Peyer's patch (tissue), 4 donors: ENCODE measurements around the gene IGSF22.

Source experiments
- POLR2A ChIP-seq, 2 donors: fragments of 450-650 bp; IDR thresholded peaks; one replicate each; pipeline ENCODE4 v1.5.1; 2017; ENCODE audit warnings: antibody characterized with exemption in 2 of 2, mild to moderate bottlenecking in 2 of 2, moderate library complexity in 2 of 2
- TF ChIP-seq, protein P1 (sequence below), 6 experiments: fragments of 450-650 bp in 4 of 6; fragments of 200-600 bp in 2 of 6; sonication (generic) in 1 of 6; IDR thresholded peaks; one replicate each; pipeline ENCODE4 v1.5.1; 2017 to 2019; ENCODE audit warnings: antibody characterized with exemption in 6 of 6, mild to moderate bottlenecking in 3 of 6, moderate library complexity in 1 of 6

DNA sequence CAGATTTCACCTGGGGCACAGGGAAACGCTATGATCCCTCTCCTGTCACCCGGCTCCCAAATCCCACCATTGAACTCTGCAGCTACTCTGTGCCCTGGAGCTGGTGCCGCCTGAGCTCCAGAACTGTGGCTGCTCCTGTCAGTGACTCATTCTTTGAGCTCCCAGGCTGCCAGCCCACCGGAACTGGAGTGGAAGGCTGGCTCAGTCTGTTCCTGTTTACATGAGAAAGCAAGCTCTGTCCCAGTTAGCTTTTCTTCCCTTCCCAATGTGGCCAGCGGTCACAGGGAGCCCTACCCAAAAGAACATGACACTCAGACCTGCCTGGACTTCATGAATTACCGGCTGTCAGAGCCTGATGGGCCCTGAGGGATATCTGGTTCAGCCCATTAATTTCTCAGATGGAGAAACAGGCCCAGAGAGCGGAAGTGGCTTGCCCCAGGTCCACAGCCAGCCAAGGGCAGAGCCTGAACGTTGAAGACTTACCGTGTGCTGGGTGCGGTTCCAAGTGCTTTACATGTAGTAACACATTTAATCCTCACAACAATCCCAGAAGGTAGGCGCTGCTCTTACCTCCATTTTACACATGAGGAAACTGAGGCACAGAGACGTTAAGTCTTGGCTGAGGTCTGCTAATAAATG is 23.8 kb upstream of the IGSF22 start:
- TF ChIP-seq, protein P1, sequence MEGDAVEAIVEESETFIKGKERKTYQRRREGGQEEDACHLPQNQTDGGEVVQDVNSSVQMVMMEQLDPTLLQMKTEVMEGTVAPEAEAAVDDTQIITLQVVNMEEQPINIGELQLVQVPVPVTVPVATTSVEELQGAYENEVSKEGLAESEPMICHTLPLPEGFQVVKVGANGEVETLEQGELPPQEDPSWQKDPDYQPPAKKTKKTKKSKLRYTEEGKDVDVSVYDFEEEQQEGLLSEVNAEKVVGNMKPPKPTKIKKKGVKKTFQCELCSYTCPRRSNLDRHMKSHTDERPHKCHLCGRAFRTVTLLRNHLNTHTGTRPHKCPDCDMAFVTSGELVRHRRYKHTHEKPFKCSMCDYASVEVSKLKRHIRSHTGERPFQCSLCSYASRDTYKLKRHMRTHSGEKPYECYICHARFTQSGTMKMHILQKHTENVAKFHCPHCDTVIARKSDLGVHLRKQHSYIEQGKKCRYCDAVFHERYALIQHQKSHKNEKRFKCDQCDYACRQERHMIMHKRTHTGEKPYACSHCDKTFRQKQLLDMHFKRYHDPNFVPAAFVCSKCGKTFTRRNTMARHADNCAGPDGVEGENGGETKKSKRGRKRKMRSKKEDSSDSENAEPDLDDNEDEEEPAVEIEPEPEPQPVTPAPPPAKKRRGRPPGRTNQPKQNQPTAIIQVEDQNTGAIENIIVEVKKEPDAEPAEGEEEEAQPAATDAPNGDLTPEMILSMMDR (IDR thresholded peaks at IDR 0.05), result no peak
- no peak for TF ChIP-seq POLR2A (IDR thresholded peaks at IDR 0.05)
